Activated CD4-positive, alpha-beta memory T cell treated with anti-CD3 and anti-CD28 coated beads, Interleukin-2, amount 10 ng/mL, durations not matched to agents 7 days and 5 days (primary cell): Measurements from ENCODE around the gene SEC61B. TPM values are rescaled to one million over a fixed set of nuclear protein-coding genes. Genes with fewer than 3 reads are reported as not detected.

ENCODE experiments used
- CTCF ChIA-PET: fragments of 350-600 bp; sonication (Branson Sonifier 250); formaldehyde crosslinking; loops from one replicate; lab custom pipeline; 2021; ENCODE audit warnings: antibody characterized with exemption, inconsistent platforms; lab: Charles Lee
- POLR2A ChIA-PET: fragments of 350-600 bp; sonication (Branson Sonifier 250); formaldehyde crosslinking; loops from one replicate; lab custom pipeline; 2021; ENCODE audit warnings: antibody characterized with exemption; lab: Charles Lee
- DNase-seq: peaks from one replicate; pipeline ENCODE4 v3.0.0-alpha.2; 2020
- H3K27ac Mint-ChIP-seq: one replicate; pipeline ENCODE4 v1.8.0; 2021; ENCODE audit warnings: mild to moderate bottlenecking, mixed read lengths
- H3K27me3 Mint-ChIP-seq: one replicate; pipeline ENCODE4 v1.8.0; 2021; ENCODE audit warnings: mixed read lengths
- H3K36me3 Mint-ChIP-seq: one replicate; pipeline ENCODE4 v1.8.0; 2021; ENCODE audit warnings: low read depth, mixed read lengths
- H3K4me1 Mint-ChIP-seq: one replicate; pipeline ENCODE4 v1.8.0; 2021; ENCODE audit warnings: mixed read lengths
- H3K4me3 Mint-ChIP-seq: one replicate; pipeline ENCODE4 v1.8.0; 2021; ENCODE audit warnings: mild to moderate bottlenecking, mixed read lengths
- H3K9me3 Mint-ChIP-seq: one replicate; pipeline ENCODE4 v1.8.0; 2021; ENCODE audit warnings: mixed read lengths
- total RNA-seq, 2 experiments: library from RNA; stranded (reverse); gene quantifications; one replicate each; pipeline ENCODE4 v1.2.3, GENCODE V29; 2021

SEC61B gene
- total RNA-seq, 2 experiments from 2014 or later: 148 to 165 TPM

GRCh38 chr9:99244344-99245260 is 22.5 kb downstream of the SEC61B start:
- no peak for DNase-seq
- H3K36me3 Mint-ChIP-seq: no peaks in the 10 kb centered on the region
- ChIA-PET POLR2A (interaction anchor here (1.0 kb wide), 1 partner anchor 22 kb away, joined by 3 read pairs; the partner anchor contains the start of gene SEC61B), CTCF (interaction anchor here (1.3 kb wide), 1 partner anchor 13 kb away, joined by 6 read pairs; no protein-coding TSS in a partner anchor)
- no peak overlapping the region for H3K4me3 Mint-ChIP-seq
- H3K27me3 Mint-ChIP-seq: no peaks in the 10 kb centered on the region
- H3K4me1 Mint-ChIP-seq: peaks cover 8% of the 10 kb centered on the region
- no peak overlapping the region for H3K27ac Mint-ChIP-seq
- H3K9me3 Mint-ChIP-seq: no peaks in the 10 kb centered on the region

GRCh38 chr9:99249619-99250018 is 27.5 kb downstream of the SEC61B start:
- ChIA-PET POLR2A (interaction anchor here (0.5 kb wide), 1 partner anchor 572 kb away, joined by 4 read pairs; the partner anchor contains the start of gene NR4A3), CTCF (interaction anchor here (0.8 kb wide), 1 partner anchor 17 kb away, joined by 3 read pairs; no protein-coding TSS in a partner anchor)
- DNase-seq: peak; percentile 51
- Mint-ChIP-seq H3K27ac (no peak overlapping the region), H3K9me3 (no peaks in the 10 kb centered on the region), H3K4me1 (peaks cover 29% of the 10 kb centered on the region), H3K4me3 (no peak overlapping the region), H3K36me3 (no peaks in the 10 kb centered on the region), H3K27me3 (no peaks in the 10 kb centered on the region)

GRCh38 chr9:99251157-99251556 is 29.1 kb downstream of the SEC61B start:
- CTCF ChIA-PET: no interaction called here
- POLR2A ChIA-PET: no interaction called here
- no peak for DNase-seq
- Mint-ChIP-seq H3K27ac (no peak overlapping the region), H3K36me3 (no peaks in the 10 kb centered on the region), H3K27me3 (no peaks in the 10 kb centered on the region), H3K4me1 (peaks cover 32% of the 10 kb centered on the region), H3K9me3 (no peaks in the 10 kb centered on the region), H3K4me3 (no peak overlapping the region)

- Mint-ChIP-seq H3K9me3 (no peaks in the 10 kb centered on the region), H3K4me3 (peak overlapping the region; percentile 49), H3K36me3 (no peaks in the 10 kb centered on the region), H3K4me1 (peaks cover 32% of the 10 kb centered on the region), H3K27ac (peak overlapping the region; percentile 55), H3K27me3 (no peaks in the 10 kb centered on the region)
- ChIA-PET CTCF (interaction anchor here (1.5 kb wide), 1 partner anchor 69 kb away, joined by 3 read pairs; no protein-coding TSS in a partner anchor), POLR2A (interaction anchor here (3.3 kb wide), 1 partner anchor 31 kb away, joined by 27 read pairs; the partner anchor contains the start of genes ALG2 and SEC61B)
- no peak for DNase-seq
Observed at GRCh38 chr9:99253134-99253533, 31.1 kb downstream of the SEC61B start.

- peak; percentile 78 for DNase-seq
- peak overlapping the region; percentile 49 for H3K4me3 Mint-ChIP-seq
- no peaks in the 10 kb centered on the region for H3K36me3 Mint-ChIP-seq
- ChIA-PET CTCF (no interaction called here), POLR2A (interaction anchor here (0.6 to 3.3 kb wide), 3 partner anchors 32 to 902 kb away, joined by 3 to 27 read pairs (median 3); partner anchors contain the start of genes ALG2 and SEC61B)
- H3K27me3 Mint-ChIP-seq: no peaks in the 10 kb centered on the region
- H3K9me3 Mint-ChIP-seq: no peaks in the 10 kb centered on the region
- H3K27ac Mint-ChIP-seq: peak overlapping the region; percentile 65
- peaks cover 32% of the 10 kb centered on the region for H3K4me1 Mint-ChIP-seq
Observed at GRCh38 chr9:99253772-99254431, 31.8 kb downstream of the SEC61B start.

GRCh38 chr9:99255651-99256050 is 33.6 kb downstream of the SEC61B start:
- ChIA-PET CTCF (interaction anchor here (1.8 kb wide), 1 partner anchor 71 kb away, joined by 4 read pairs; no protein-coding TSS in a partner anchor), POLR2A (no interaction called here)
- H3K9me3 Mint-ChIP-seq: no peaks in the 10 kb centered on the region
- DNase-seq: no peak
- H3K4me1 Mint-ChIP-seq: peaks cover 30% of the 10 kb centered on the region
- no peak overlapping the region for H3K27ac Mint-ChIP-seq
- no peak overlapping the region for H3K4me3 Mint-ChIP-seq
- no peaks in the 10 kb centered on the region for H3K27me3 Mint-ChIP-seq
- no peaks in the 10 kb centered on the region for H3K36me3 Mint-ChIP-seq

- DNase-seq: no peak
- CTCF ChIA-PET: interaction anchor here (1.8 kb wide), 1 partner anchor 73 kb away, joined by 4 read pairs; no protein-coding TSS in a partner anchor
- H3K36me3 Mint-ChIP-seq: no peaks in the 10 kb centered on the region
- no peak overlapping the region for H3K27ac Mint-ChIP-seq
- no peaks in the 10 kb centered on the region for H3K27me3 Mint-ChIP-seq
- peaks cover 28% of the 10 kb centered on the region for H3K4me1 Mint-ChIP-seq
- no peaks in the 10 kb centered on the region for H3K9me3 Mint-ChIP-seq
- POLR2A ChIA-PET: interaction anchor here (2.3 kb wide), 1 partner anchor 36 kb away, joined by 11 read pairs; the partner anchor contains the start of genes ALG2 and SEC61B
- H3K4me3 Mint-ChIP-seq: no peak overlapping the region
Observed at GRCh38 chr9:99257723-99258389, 35.8 kb downstream of the SEC61B start.

- H3K36me3 Mint-ChIP-seq: no peaks in the 10 kb centered on the region
- H3K4me3 Mint-ChIP-seq: no peak overlapping the region
- H3K9me3 Mint-ChIP-seq: no peaks in the 10 kb centered on the region
- H3K27ac Mint-ChIP-seq: peak overlapping the region; percentile 75
- H3K27me3 Mint-ChIP-seq: no peaks in the 10 kb centered on the region
- H3K4me1 Mint-ChIP-seq: peaks cover 15% of the 10 kb centered on the region
- ChIA-PET POLR2A (interaction anchor here (0.9 to 2.3 kb wide), 3 partner anchors 38 to 565 kb away, joined by 3 to 11 read pairs (median 3); partner anchors contain the start of genes ALG2 and SEC61B), CTCF (interaction anchor here (0.5 to 1.7 kb wide), 3 partner anchors 28 to 63 kb away, joined by 4 to 6 read pairs (median 5); partner anchors contain the start of genes ALG2 and SEC61B)
- DNase-seq: peak; percentile 67
Observed at GRCh38 chr9:99259231-99259918, 37.3 kb downstream of the SEC61B start.

GRCh38 chr9:99261923-99262322 is 39.8 kb downstream of the SEC61B start:
- no peaks in the 10 kb centered on the region for H3K9me3 Mint-ChIP-seq
- CTCF ChIA-PET: no interaction called here
- H3K4me1 Mint-ChIP-seq: peaks cover 16% of the 10 kb centered on the region
- H3K27me3 Mint-ChIP-seq: no peaks in the 10 kb centered on the region
- DNase-seq: no peak
- POLR2A ChIA-PET: no interaction called here
- H3K36me3 Mint-ChIP-seq: no peaks in the 10 kb centered on the region
- no peak overlapping the region for H3K27ac Mint-ChIP-seq
- no peak overlapping the region for H3K4me3 Mint-ChIP-seq

GRCh38 chr9:99262949-99263418 is 40.9 kb downstream of the SEC61B start:
- CTCF ChIA-PET: no interaction called here
- no peak for DNase-seq
- no peak overlapping the region for H3K27ac Mint-ChIP-seq

GRCh38 chr9:99264070-99264680 is 42.1 kb downstream of the SEC61B start:
- Mint-ChIP-seq H3K9me3 (no peaks in the 10 kb centered on the region), H3K4me1 (peaks cover 17% of the 10 kb centered on the region), H3K27ac (no peak overlapping the region), H3K27me3 (peaks cover under 1% of the 10 kb centered on the region), H3K36me3 (no peaks in the 10 kb centered on the region), H3K4me3 (no peak overlapping the region)
- no peak for DNase-seq
- ChIA-PET CTCF (interaction anchor here (1.6 to 2.8 kb wide), 2 partner anchors 79 to 83 kb away, joined by 3 to 9 read pairs; no protein-coding TSS in a partner anchor), POLR2A (no interaction called here)

More at GRCh38 chr9:99262949-99263418, 40.9 kb downstream of the SEC61B start:
- Mint-ChIP-seq H3K27me3 (no peaks in the 10 kb centered on the region), H3K4me3 (no peak overlapping the region), H3K9me3 (no peaks in the 10 kb centered on the region), H3K4me1 (peaks cover 17% of the 10 kb centered on the region), H3K36me3 (no peaks in the 10 kb centered on the region)
- POLR2A ChIA-PET: no interaction called here
